ENCODE data around the gene FILIP1L.

DNA sequence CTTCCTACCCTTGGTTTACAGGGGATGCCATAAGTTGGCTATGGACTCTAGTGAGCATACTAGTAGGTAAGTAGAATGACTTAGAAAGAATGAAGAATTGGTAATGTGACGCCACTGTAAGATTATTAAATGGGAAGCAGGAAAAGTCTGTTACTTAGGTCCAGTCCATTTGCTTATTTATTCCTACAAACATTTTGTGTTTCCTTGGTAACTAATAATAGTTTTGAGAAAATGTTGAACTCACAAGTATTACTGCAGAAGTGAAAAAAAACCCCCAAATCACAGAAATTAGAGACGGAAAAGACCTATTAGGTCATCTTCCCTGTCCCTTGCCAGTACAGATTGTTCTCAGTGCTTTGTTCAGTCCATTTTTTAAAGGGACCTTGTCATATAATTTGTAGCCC, 233.2 kb downstream of the FILIP1L start:
- TF ChIP-seq, protein P1, sequence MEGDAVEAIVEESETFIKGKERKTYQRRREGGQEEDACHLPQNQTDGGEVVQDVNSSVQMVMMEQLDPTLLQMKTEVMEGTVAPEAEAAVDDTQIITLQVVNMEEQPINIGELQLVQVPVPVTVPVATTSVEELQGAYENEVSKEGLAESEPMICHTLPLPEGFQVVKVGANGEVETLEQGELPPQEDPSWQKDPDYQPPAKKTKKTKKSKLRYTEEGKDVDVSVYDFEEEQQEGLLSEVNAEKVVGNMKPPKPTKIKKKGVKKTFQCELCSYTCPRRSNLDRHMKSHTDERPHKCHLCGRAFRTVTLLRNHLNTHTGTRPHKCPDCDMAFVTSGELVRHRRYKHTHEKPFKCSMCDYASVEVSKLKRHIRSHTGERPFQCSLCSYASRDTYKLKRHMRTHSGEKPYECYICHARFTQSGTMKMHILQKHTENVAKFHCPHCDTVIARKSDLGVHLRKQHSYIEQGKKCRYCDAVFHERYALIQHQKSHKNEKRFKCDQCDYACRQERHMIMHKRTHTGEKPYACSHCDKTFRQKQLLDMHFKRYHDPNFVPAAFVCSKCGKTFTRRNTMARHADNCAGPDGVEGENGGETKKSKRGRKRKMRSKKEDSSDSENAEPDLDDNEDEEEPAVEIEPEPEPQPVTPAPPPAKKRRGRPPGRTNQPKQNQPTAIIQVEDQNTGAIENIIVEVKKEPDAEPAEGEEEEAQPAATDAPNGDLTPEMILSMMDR (IDR thresholded peaks at IDR 0.05; ENCODE audit: low read length): no peak
- no peak for TF ChIP-seq EZH2 (optimal IDR thresholded peaks at IDR 0.05; ENCODE audit: low read depth, low read length)

Measured in MM.1S (cell line).